Erythroblast (primary cell): ENCODE data around the gene TDP1.
"Not testable (repeated sequence)": the region's sequence is repeated elsewhere in the genome, so short reads cannot be mapped to it uniquely, and the experiment has no call there.

ENCODE experiments used
- GATA1 ChIP-seq: IDR thresholded peaks from 2 replicates; pipeline ENCODE4 v1.6.1; 2011; ENCODE audit warnings: low read depth, mild to moderate bottlenecking, control low read depth, low read length, moderate library complexity
- POLR2A ChIP-seq: IDR thresholded peaks from 2 replicates; pipeline ENCODE4 v1.6.1; 2011; ENCODE audit warnings: mild to moderate bottlenecking, low read length

- not testable (repeated sequence) for TF ChIP-seq POLR2A, GATA1
Measured at GRCh38 chr14:90089486-90089885, 133.8 kb downstream of the TDP1 start.
